Heart left ventricle (tissue), 13 donors: ENCODE results near the gene RNF224.
A peak's percentile ranks its signal among the peaks of the same experiment; 100 is the strongest.

ENCODE experiments used
- POLR2A ChIP-seq, 2 donors: fragments of 450-650 bp; IDR thresholded peaks; one replicate each; pipeline ENCODE4 v1.6.1; 2017; ENCODE audit warnings: antibody characterized with exemption in 2 of 2, mild to moderate bottlenecking in 2 of 2, moderate library complexity in 2 of 2
- TF ChIP-seq, protein P1 (sequence below), 12 donors: fragments of 200-600 bp; sonication (generic) in 4 of 12; IDR thresholded peaks; one replicate each; pipeline versions ENCODE4 v1.5.0 to v1.8.0; 2018 to 2022; ENCODE audit warnings: antibody characterized with exemption in 12 of 12, mild to moderate bottlenecking in 5 of 12
- donor health status: ischemic (EF 13 %, LVEDD 7.1; RV severe dilation, severe dysfunction).
- donor health status: DM: no; HTN: yes; CAD: no.
- donor health status: DM: no; HTN: no; CAD: no.
- donor health status: ischemic (EF 25% LVEDD 6.9; RV normal size, moderate dysfunction).
- donor health status: ischemic (EF 25% LVEDD 5.7; RV mildly dilated, moderate dysfunction).
- donor health status: ischemic (EF 35%, LVEDD 5.7; RV mildly dilated, moderate dysfunction).
- donor health status: nonischemic (EF 11% LVEDD 7.7; RV severe dilation, severe dysfunction).
- donor health status: DM: yes; HTN: yes; CAD: no.
- donor health status: PGD.
- donor health status: ischemic (EF 29% LVEDD 5.4; RV normal size, mild dysfunction).
- donor health status: nonischemic (EF 23%, LVEDD 6.1; RV moderate dilation, normal function).

DNA sequence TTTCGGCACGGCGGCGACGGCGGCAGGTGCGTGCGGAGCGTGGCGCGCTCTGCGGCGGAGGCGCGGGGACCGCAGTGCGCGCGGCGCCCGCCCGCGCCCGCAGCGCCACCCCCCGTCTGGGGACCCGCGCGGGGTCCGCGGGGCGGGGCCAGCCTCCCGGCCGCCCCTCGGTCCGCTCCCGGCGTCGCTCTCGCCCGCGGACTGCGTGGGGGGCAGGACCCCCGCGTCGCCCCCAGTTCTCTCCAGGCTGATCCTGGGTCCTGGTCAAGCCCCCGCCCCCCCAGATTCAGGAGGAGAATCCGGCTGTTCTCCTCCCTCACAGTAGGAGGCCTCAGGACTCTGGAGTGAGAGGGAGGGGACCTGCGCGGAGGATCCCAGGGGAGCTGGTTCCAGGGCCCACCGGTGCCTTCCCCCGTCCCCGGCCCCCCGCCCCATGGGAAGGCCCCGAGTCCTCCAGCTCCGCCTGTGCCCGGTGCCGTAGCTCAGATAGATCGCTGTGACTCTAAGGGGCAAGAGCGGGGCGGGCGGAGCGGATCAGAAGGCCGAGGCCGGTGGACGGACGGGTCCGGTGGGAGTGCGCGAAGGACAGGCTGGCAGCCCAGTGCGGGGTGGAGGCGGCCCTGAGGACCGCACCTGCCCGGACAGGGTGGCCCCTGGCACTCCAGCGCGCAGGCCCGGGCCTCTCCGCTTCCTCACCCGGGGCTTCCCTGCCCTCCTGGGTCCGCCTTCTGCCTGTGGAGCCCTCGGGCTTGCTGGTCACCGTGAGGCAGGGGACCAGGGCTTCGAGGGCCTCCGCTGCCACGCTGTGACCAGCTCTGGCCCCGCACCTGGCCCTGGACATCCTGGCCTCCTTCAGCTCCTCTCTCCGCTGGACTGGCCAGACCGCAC, 4.9 kb upstream of the RNF224 start, which contains the start of gene RNF208:
- TF ChIP-seq, protein P1, sequence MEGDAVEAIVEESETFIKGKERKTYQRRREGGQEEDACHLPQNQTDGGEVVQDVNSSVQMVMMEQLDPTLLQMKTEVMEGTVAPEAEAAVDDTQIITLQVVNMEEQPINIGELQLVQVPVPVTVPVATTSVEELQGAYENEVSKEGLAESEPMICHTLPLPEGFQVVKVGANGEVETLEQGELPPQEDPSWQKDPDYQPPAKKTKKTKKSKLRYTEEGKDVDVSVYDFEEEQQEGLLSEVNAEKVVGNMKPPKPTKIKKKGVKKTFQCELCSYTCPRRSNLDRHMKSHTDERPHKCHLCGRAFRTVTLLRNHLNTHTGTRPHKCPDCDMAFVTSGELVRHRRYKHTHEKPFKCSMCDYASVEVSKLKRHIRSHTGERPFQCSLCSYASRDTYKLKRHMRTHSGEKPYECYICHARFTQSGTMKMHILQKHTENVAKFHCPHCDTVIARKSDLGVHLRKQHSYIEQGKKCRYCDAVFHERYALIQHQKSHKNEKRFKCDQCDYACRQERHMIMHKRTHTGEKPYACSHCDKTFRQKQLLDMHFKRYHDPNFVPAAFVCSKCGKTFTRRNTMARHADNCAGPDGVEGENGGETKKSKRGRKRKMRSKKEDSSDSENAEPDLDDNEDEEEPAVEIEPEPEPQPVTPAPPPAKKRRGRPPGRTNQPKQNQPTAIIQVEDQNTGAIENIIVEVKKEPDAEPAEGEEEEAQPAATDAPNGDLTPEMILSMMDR (IDR thresholded peaks at IDR 0.05) = peak in 1 of 12 donors; percentile 17
- no peak for TF ChIP-seq POLR2A (IDR thresholded peaks at IDR 0.05)
